Measurements from ENCODE around the gene CFDP1. TPM values are rescaled to one million over a fixed set of nuclear protein-coding genes. Genes with fewer than 3 reads are reported as not detected.

CFDP1 gene
- polyA plus RNA-seq, 1 donor from 2014 or later: 31.5 TPM

- peaks cover 0 to 1% (median 0%) of the 10 kb centered on the region in 3 donors for H3K9me3 Mint-ChIP-seq
- peaks cover 21% of the 10 kb centered on the region for H3K36me3 Mint-ChIP-seq
- H3K27ac Mint-ChIP-seq: peak overlapping the region; percentile 18 to 82 (median 25)
- peaks cover 63% of the 10 kb centered on the region for H3K27me3 Mint-ChIP-seq
- peaks cover 12 to 24% (median 23%) of the 10 kb centered on the region in 3 donors for H3K4me1 Mint-ChIP-seq
- H3K4me3 Mint-ChIP-seq: peak overlapping the region; percentile 7 to 85 (median 34)
These were observed 53.1 kb downstream of the CFDP1 start for GRCh38 chr16:75379911-75380847.

GRCh38 chr16:75379339-75379738, 54.0 kb downstream of the CFDP1 start:
- no peak overlapping the region for H3K4me3 Mint-ChIP-seq
- H3K27me3 Mint-ChIP-seq: peaks cover 63% of the 10 kb centered on the region
- H3K4me1 Mint-ChIP-seq: peaks cover 12 to 24% (median 23%) of the 10 kb centered on the region in 3 donors

GRCh38 chr16:75378616-75379015, 54.7 kb downstream of the CFDP1 start:
- H3K27me3 Mint-ChIP-seq: peaks cover 63% of the 10 kb centered on the region
- H3K27ac Mint-ChIP-seq: peak overlapping the region in 1 of 3 donors; percentile 55
- peaks cover 0 to 1% (median 0%) of the 10 kb centered on the region in 3 donors for H3K9me3 Mint-ChIP-seq
- peak overlapping the region in 1 of 4 donors; percentile 56 for H3K4me3 Mint-ChIP-seq
- peaks cover 24% of the 10 kb centered on the region for H3K36me3 Mint-ChIP-seq
- peaks cover 12 to 24% (median 23%) of the 10 kb centered on the region in 3 donors for H3K4me1 Mint-ChIP-seq

More at GRCh38 chr16:75379339-75379738, 54.0 kb downstream of the CFDP1 start:
- Mint-ChIP-seq H3K27ac (peak overlapping the region in 1 of 3 donors; percentile 18), H3K36me3 (peaks cover 24% of the 10 kb centered on the region), H3K9me3 (peaks cover 0 to 1% (median 0%) of the 10 kb centered on the region in 3 donors)

GRCh38 chr16:75377729-75378386, 55.4 kb downstream of the CFDP1 start:
- peaks cover 21% of the 10 kb centered on the region for H3K36me3 Mint-ChIP-seq
- no peak overlapping the region for H3K4me3 Mint-ChIP-seq
- peaks cover 64% of the 10 kb centered on the region for H3K27me3 Mint-ChIP-seq
- peaks cover 12 to 23% (median 23%) of the 10 kb centered on the region in 3 donors for H3K4me1 Mint-ChIP-seq
- H3K27ac Mint-ChIP-seq: no peak overlapping the region
- H3K9me3 Mint-ChIP-seq: peaks cover 0 to 1% (median 0%) of the 10 kb centered on the region in 3 donors

- H3K4me1 Mint-ChIP-seq: peaks cover 12 to 23% (median 19%) of the 10 kb centered on the region in 3 donors
- H3K9me3 Mint-ChIP-seq: peaks cover 0 to 1% (median 0%) of the 10 kb centered on the region in 3 donors
- H3K4me3 Mint-ChIP-seq: no peak overlapping the region
- peak overlapping the region in 1 of 3 donors; percentile 69 for H3K27ac Mint-ChIP-seq
- peaks cover 61% of the 10 kb centered on the region for H3K27me3 Mint-ChIP-seq
- peaks cover 21% of the 10 kb centered on the region for H3K36me3 Mint-ChIP-seq
These were observed 56.7 kb downstream of the CFDP1 start for GRCh38 chr16:75376475-75377161.

GRCh38 chr16:75374388-75374787, 58.9 kb downstream of the CFDP1 start:
- Mint-ChIP-seq H3K36me3 (peaks cover 24% of the 10 kb centered on the region), H3K27me3 (peaks cover 46% of the 10 kb centered on the region), H3K4me1 (peaks cover 0 to 10% (median 7%) of the 10 kb centered on the region in 3 donors), H3K27ac (no peak overlapping the region), H3K4me3 (no peak overlapping the region), H3K9me3 (peaks cover 0 to 1% (median 0%) of the 10 kb centered on the region in 3 donors)

GRCh38 chr16:75372236-75372856, 61.0 kb downstream of the CFDP1 start:
- H3K27ac Mint-ChIP-seq: peak overlapping the region in 1 of 3 donors; percentile 1
- H3K4me1 Mint-ChIP-seq: no peaks in the 10 kb centered on the region
- no peaks in the 10 kb centered on the region for H3K9me3 Mint-ChIP-seq
- H3K27me3 Mint-ChIP-seq: peaks cover 26% of the 10 kb centered on the region
- H3K4me3 Mint-ChIP-seq: no peak overlapping the region
- H3K36me3 Mint-ChIP-seq: peaks cover 21% of the 10 kb centered on the region

- no peak overlapping the region for H3K27ac Mint-ChIP-seq
- H3K36me3 Mint-ChIP-seq: peaks cover 18% of the 10 kb centered on the region
- H3K4me3 Mint-ChIP-seq: no peak overlapping the region
- peaks cover 15% of the 10 kb centered on the region for H3K27me3 Mint-ChIP-seq
- no peaks in the 10 kb centered on the region for H3K9me3 Mint-ChIP-seq
- no peaks in the 10 kb centered on the region for H3K4me1 Mint-ChIP-seq
These were observed 62.1 kb downstream of the CFDP1 start for GRCh38 chr16:75371171-75371570.

GRCh38 chr16:75364286-75364791, 69.0 kb downstream of the CFDP1 start:
- Mint-ChIP-seq H3K4me3 (no peak overlapping the region), H3K9me3 (no peaks in the 10 kb centered on the region), H3K27ac (no peak overlapping the region), H3K27me3 (no peaks in the 10 kb centered on the region), H3K4me1 (no peaks in the 10 kb centered on the region), H3K36me3 (peaks cover 12% of the 10 kb centered on the region)

- Mint-ChIP-seq H3K9me3 (no peaks in the 10 kb centered on the region), H3K27me3 (no peaks in the 10 kb centered on the region), H3K4me3 (no peak overlapping the region), H3K4me1 (no peaks in the 10 kb centered on the region), H3K36me3 (peaks cover 12% of the 10 kb centered on the region), H3K27ac (no peak overlapping the region)
These were observed 70.5 kb downstream of the CFDP1 start for GRCh38 chr16:75362846-75363245.

- Mint-ChIP-seq H3K4me1 (no peaks in the 10 kb centered on the region), H3K27me3 (no peaks in the 10 kb centered on the region), H3K36me3 (peaks cover 17% of the 10 kb centered on the region), H3K9me3 (no peaks in the 10 kb centered on the region), H3K4me3 (no peak overlapping the region), H3K27ac (no peak overlapping the region)
These were observed 71.4 kb downstream of the CFDP1 start for GRCh38 chr16:75361936-75362335.

GRCh38 chr16:75354170-75354569, 79.1 kb downstream of the CFDP1 start:
- Mint-ChIP-seq H3K27ac (peak overlapping the region in 1 of 3 donors; percentile 17), H3K9me3 (no peaks in the 10 kb centered on the region), H3K4me3 (no peak overlapping the region), H3K27me3 (no peaks in the 10 kb centered on the region), H3K36me3 (peaks cover 17% of the 10 kb centered on the region), H3K4me1 (no peaks in the 10 kb centered on the region)

GRCh38 chr16:75351183-75351582, 82.1 kb downstream of the CFDP1 start:
- Mint-ChIP-seq H3K27ac (no peak overlapping the region), H3K4me3 (no peak overlapping the region), H3K9me3 (no peaks in the 10 kb centered on the region), H3K36me3 (peaks cover 20% of the 10 kb centered on the region), H3K27me3 (peaks cover 1% of the 10 kb centered on the region), H3K4me1 (no peaks in the 10 kb centered on the region)

GRCh38 chr16:75345711-75346110, 87.6 kb downstream of the CFDP1 start:
- no peak overlapping the region for H3K27ac Mint-ChIP-seq
- H3K36me3 Mint-ChIP-seq: peaks cover 20% of the 10 kb centered on the region
- no peaks in the 10 kb centered on the region for H3K4me1 Mint-ChIP-seq
- no peak overlapping the region for H3K4me3 Mint-ChIP-seq
- H3K9me3 Mint-ChIP-seq: no peaks in the 10 kb centered on the region
- H3K27me3 Mint-ChIP-seq: peaks cover 6% of the 10 kb centered on the region
